ENCODE measurements around the gene GREB1. TPM values are rescaled to one million over a fixed set of nuclear protein-coding genes. Genes with fewer than 3 reads are reported as not detected.

The GREB1 gene
- total RNA-seq, 4 donors from 2014 or later: 8.1 to 74.3 (median 26.7) TPM

- Histone ChIP-seq H3K4me3 (no peak overlapping the region), H3K4me1 (peaks cover 0 to 11% (median 0%) of the 10 kb centered on the region in 4 donors), H3K9me3 (peaks cover 0 to 9% (median 0%) of the 10 kb centered on the region in 4 donors), H3K27me3 (peaks cover 0 to 26% of the 10 kb centered on the region in 2 donors), H3K36me3 (no peaks in the 10 kb centered on the region), H3K27ac (no peak overlapping the region)
- TF ChIP-seq, protein P1, sequence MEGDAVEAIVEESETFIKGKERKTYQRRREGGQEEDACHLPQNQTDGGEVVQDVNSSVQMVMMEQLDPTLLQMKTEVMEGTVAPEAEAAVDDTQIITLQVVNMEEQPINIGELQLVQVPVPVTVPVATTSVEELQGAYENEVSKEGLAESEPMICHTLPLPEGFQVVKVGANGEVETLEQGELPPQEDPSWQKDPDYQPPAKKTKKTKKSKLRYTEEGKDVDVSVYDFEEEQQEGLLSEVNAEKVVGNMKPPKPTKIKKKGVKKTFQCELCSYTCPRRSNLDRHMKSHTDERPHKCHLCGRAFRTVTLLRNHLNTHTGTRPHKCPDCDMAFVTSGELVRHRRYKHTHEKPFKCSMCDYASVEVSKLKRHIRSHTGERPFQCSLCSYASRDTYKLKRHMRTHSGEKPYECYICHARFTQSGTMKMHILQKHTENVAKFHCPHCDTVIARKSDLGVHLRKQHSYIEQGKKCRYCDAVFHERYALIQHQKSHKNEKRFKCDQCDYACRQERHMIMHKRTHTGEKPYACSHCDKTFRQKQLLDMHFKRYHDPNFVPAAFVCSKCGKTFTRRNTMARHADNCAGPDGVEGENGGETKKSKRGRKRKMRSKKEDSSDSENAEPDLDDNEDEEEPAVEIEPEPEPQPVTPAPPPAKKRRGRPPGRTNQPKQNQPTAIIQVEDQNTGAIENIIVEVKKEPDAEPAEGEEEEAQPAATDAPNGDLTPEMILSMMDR (IDR thresholded peaks at IDR 0.05): no peak
- 65 to 68% methylated on average over 3 of the region's 3 CpGs for WGBS, 2 donors
- DNase-seq (ENCODE audit: low spot score in 2 of 2): no peak
Measured at GRCh38 chr2:11667194-11667593, 133.3 kb downstream of the GREB1 start.

- H3K27ac ChIP-seq: no peak overlapping the region
Measured at GRCh38 chr2:11667866-11668637, 134.2 kb downstream of the GREB1 start.

GRCh38 chr2:11669454-11670291 lies 135.8 kb downstream of the GREB1 start, which contains the start of gene NTSR2:
TSS of gene NTSR2 (minus strand) at chr2:11670195. CDS start at chr2:11670129, 66 bp downstream.
- Histone ChIP-seq H3K4me3 (peak within 1 kb of the TSS in 2 of 4 donors; percentile 9 to 25), H3K4me1 (peaks cover 0 to 11% (median 0%) of the 10 kb centered on the region in 4 donors), H3K36me3 (no peaks in the 10 kb centered on the region), H3K27ac (no peak within 1 kb of the TSS), H3K9me3 (no peaks in the 10 kb centered on the region), H3K27me3 (peaks cover 0 to 26% of the 10 kb centered on the region in 2 donors)
- DNase-seq (ENCODE audit: low spot score in 2 of 2): no peak
- TF ChIP-seq, protein P1 (IDR thresholded peaks at IDR 0.05): peak in 2 of 5 experiments; percentile 24 to 53
- TF ChIP-seq EP300 (IDR thresholded peaks at IDR 0.05): no peak
- TF ChIP-seq POLR2A (IDR thresholded peaks at IDR 0.05): no peak
- 28 to 41% methylated on average over 26 to 46 of the region's 93 CpGs for WGBS, 2 donors

More at GRCh38 chr2:11667866-11668637, 134.2 kb downstream of the GREB1 start:
- no peaks in the 10 kb centered on the region for H3K36me3 ChIP-seq
- no peak for TF ChIP-seq EP300 (IDR thresholded peaks at IDR 0.05)
- TF ChIP-seq POLR2A (IDR thresholded peaks at IDR 0.05): no peak
- TF ChIP-seq, protein P1 (IDR thresholded peaks at IDR 0.05): no peak
- H3K4me3 ChIP-seq: no peak overlapping the region
- H3K9me3 ChIP-seq: peaks cover 0 to 2% (median 0%) of the 10 kb centered on the region in 4 donors
- no peak for DNase-seq (ENCODE audit: low spot score in 2 of 2)
- peaks cover 0 to 26% of the 10 kb centered on the region in 2 donors for H3K27me3 ChIP-seq
- H3K4me1 ChIP-seq: peaks cover 0 to 11% (median 0%) of the 10 kb centered on the region in 4 donors
- 73 to 75% methylated on average over 15 to 16 of the region's 16 CpGs for WGBS, 2 donors

DNA sequence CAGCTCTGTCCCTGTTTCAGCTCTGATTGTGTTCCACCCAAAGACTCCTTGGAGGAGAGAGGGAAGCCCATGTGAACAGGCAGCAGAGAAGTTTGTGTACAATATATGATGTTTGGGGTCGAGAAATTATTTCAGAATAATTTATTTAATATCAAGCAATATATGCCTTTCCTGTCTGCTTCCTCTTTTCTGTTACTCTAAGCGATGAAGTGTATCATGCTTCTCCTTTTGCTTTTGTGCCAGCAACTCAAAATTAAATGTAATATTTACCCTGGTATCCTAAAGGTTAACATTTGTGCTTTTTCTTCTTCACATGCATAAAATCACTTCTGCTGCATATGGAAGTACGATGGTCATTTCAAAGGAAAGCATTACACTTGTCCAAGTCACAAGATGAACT lies 138.6 kb downstream of the GREB1 start:
- peaks cover 0 to 7% (median 0%) of the 10 kb centered on the region in 4 donors for H3K9me3 ChIP-seq
- H3K27me3 ChIP-seq: peaks cover 0 to 26% of the 10 kb centered on the region in 2 donors
- no peak overlapping the region for H3K27ac ChIP-seq
- DNase-seq (ENCODE audit: low spot score in 2 of 2): no peak
- H3K4me1 ChIP-seq: peaks cover 0 to 11% (median 0%) of the 10 kb centered on the region in 4 donors
- no peaks in the 10 kb centered on the region for H3K36me3 ChIP-seq
- TF ChIP-seq, protein P1 (IDR thresholded peaks at IDR 0.05): no peak
- TF ChIP-seq EP300 (IDR thresholded peaks at IDR 0.05): no peak
- no peak for TF ChIP-seq POLR2A (IDR thresholded peaks at IDR 0.05)
- H3K4me3 ChIP-seq: no peak overlapping the region
- WGBS, 2 donors: 67 to 69% methylated on average over 3 of the region's 3 CpGs

All from tibial nerve (tissue), 4 donors.